HepG2 (cell line): Measurements from ENCODE around the gene IL6ST. TPM values are rescaled to one million over a fixed set of nuclear protein-coding genes. Genes with fewer than 3 reads are reported as not detected.

ENCODE experiments used
- AGO1 ChIP-seq: fragments of 200-400 bp; formaldehyde crosslinking; IDR thresholded peaks from 2 replicates; pipeline ENCODE4 v1.6.1; 2017; ENCODE audit warnings: mild to moderate bottlenecking, low read depth, low read length, moderate library complexity; ENCODE audit not compliant: poor library complexity, severe bottlenecking
- DR1 ChIP-seq: sonication (generic); formaldehyde crosslinking; IDR thresholded peaks from 2 replicates; pipeline ENCODE4 v1.8.0; 2021; ENCODE audit warnings: mild to moderate bottlenecking, missing genetic modification reagents, inconsistent platforms
- FLYWCH1 ChIP-seq: sonication (generic); formaldehyde crosslinking; IDR thresholded peaks from 2 replicates; pipeline ENCODE4 v1.8.1; 2023; ENCODE audit warnings: mild to moderate bottlenecking, missing genetic modification reagents
- HDAC2 ChIP-seq: sonication (generic); formaldehyde crosslinking; IDR thresholded peaks from 2 replicates; pipeline ENCODE4 v1.4.0; 2020; ENCODE audit warnings: missing genetic modification reagents
- HNF1A ChIP-seq, 2 experiments: sonication (generic) in 1 of 2; formaldehyde crosslinking in 1 of 2; IDR thresholded peaks; 2 replicates each; pipeline versions ENCODE4 v1.4.0 to v1.6.1; 2016 to 2020; ENCODE audit warnings: borderline replicate concordance in 1 of 2, low read depth in 1 of 2, mild to moderate bottlenecking in 1 of 2, missing genetic modification reagents in 1 of 2
- MAZ ChIP-seq, 2 experiments: sonication (generic) in 1 of 2; formaldehyde crosslinking in 1 of 2; IDR thresholded peaks; 2 replicates each; pipeline versions ENCODE4 v1.5.0 to v1.6.1; 2012 to 2020; ENCODE audit warnings: low read depth in 2 of 2, mild to moderate bottlenecking in 2 of 2, borderline replicate concordance in 1 of 2, improper control_type of control experiment in 1 of 2, low read length in 1 of 2, missing genetic modification reagents in 1 of 2, moderate library complexity in 1 of 2
- RFXAP ChIP-seq: sonication (generic); formaldehyde crosslinking; IDR thresholded peaks from 2 replicates; pipeline ENCODE4 v1.4.0; 2020; ENCODE audit warnings: missing genetic modification reagents, borderline replicate concordance
- TBX2 ChIP-seq: sonication (generic); formaldehyde crosslinking; IDR thresholded peaks from 2 replicates; pipeline ENCODE4 v1.5.0; 2020; ENCODE audit warnings: missing genetic modification reagents, mild to moderate bottlenecking, borderline replicate concordance
- ZNF446 ChIP-seq: sonication (generic); formaldehyde crosslinking; IDR thresholded peaks from 2 replicates; pipeline ENCODE4 v1.5.0; 2020; ENCODE audit warnings: mild to moderate bottlenecking, missing genetic modification reagents
- ZNF501 ChIP-seq: sonication (generic); formaldehyde crosslinking; IDR thresholded peaks from 2 replicates; pipeline ENCODE4 v1.5.1; 2020; ENCODE audit warnings: mild to moderate bottlenecking, moderate library complexity, missing genetic modification reagents
- ZNF614 ChIP-seq: IDR thresholded peaks from 2 replicates; pipeline ENCODE4 v1.6.1; 2018; ENCODE audit warnings: missing biosample characterization, missing genetic modification reagents, inconsistent platforms, borderline replicate concordance
- ZNF777 ChIP-seq: sonication (generic); formaldehyde crosslinking; IDR thresholded peaks from 2 replicates; pipeline ENCODE4 v1.4.0; 2020; ENCODE audit warnings: missing genetic modification reagents
- ZNF816 ChIP-seq: sonication (generic); formaldehyde crosslinking; IDR thresholded peaks from 2 replicates; pipeline ENCODE4 v1.8.0; 2022; ENCODE audit warnings: missing genetic modification reagents, mild to moderate bottlenecking, borderline replicate concordance
- polyA plus RNA-seq, 8 experiments: library from polyadenylated mRNA; depleted of rRNA in 3 of 8; stranded (reverse) in 7 of 8; unstranded in 1 of 8; fragments of >200 nt; fragmentation: Illumina TruSeq in 4 of 8; extraction: Trizol in 4 of 8; gene quantifications; 2 replicates each; pipeline versions ENCODE4 v1.2.1 to v1.2.3, GENCODE V29; 2011 to 2016; ENCODE audit warnings: low read depth in 4 of 8, missing spikeins in 1 of 8, mixed read lengths in 1 of 8; ENCODE audit not compliant: insufficient read depth in 1 of 8
- total RNA-seq, 5 experiments: library from RNA; depleted of rRNA; stranded (reverse); fragments of >200 nt; fragmentation: Illumina TruSeq; extraction: Trizol; gene quantifications; 2 replicates each; pipeline ENCODE4 v1.2.3, GENCODE V29; 2016; ENCODE audit warnings: low read depth in 1 of 5
- TF ChIP-seq, protein P1 (sequence below): sonication (generic); formaldehyde crosslinking; IDR thresholded peaks from 2 replicates; pipeline ENCODE4 v1.8.0; 2022; ENCODE audit warnings: mild to moderate bottlenecking, missing genetic modification reagents, borderline replicate concordance
- TF ChIP-seq, protein P2 (sequence below): sonication (generic); formaldehyde crosslinking; IDR thresholded peaks from 2 replicates; pipeline ENCODE4 v1.4.0; 2020; ENCODE audit warnings: missing genetic modification reagents

The IL6ST gene
- total and polyA plus RNA-seq, 2 of the 13 experiments (the other 11 are each of a cell fraction or from before 2014, with no cell fraction given) = 66.6 to 166 TPM

DNA sequence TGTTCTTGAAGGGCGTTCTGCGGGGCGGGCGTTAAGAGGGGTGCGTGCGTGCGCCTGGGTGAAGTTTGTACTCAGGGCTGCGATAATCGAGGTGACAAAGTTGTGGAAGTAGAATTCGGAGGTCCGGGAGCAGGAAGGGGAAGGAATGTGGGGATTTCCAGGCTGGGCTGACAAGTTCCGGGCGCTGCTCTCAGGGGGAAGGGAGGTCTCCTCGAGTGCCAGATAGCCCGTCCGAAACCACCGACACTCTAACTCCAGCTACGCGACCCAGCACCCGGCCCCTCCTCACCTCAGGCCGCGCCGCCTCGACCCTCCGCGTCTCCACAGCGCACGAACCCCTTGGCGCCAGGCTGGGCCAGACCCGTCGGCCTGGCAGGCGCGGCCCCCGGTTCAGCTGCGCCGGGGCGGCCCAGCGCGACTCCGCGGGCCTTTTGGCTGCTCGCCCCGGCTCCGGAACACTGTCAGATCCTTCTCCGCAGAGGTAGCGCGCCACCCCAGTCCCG is at the start of gene IL6ST (continued):
- TF ChIP-seq, protein P1, sequence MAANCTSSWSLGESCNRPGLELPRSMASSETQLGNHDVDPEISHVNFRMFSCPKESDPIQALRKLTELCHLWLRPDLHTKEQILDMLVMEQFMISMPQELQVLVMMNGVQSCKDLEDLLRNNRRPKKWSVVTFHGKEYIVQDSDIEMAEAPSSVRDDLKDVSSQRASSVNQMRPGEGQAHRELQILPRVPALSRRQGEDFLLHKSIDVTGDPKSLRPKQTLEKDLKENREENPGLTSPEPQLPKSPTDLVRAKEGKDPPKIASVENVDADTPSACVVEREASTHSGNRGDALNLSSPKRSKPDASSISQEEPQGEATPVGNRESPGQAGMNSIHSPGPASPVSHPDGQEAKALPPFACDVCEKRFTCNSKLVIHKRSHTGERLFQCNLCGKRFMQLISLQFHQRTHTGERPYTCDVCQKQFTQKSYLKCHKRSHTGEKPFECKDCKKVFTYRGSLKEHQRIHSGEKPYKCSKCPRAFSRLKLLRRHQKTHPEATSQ = peak; percentile 90
- no peak for TF ChIP-seq ZNF614 (CRISPR knock-in tag)
- no peak for TF ChIP-seq FLYWCH1 (CRISPR knock-in tag)
- 0 out of 2 replicates have a peak, but pooled peaks have one; percentile 1 for TF ChIP-seq ZNF501
- TF ChIP-seq, protein P2, sequence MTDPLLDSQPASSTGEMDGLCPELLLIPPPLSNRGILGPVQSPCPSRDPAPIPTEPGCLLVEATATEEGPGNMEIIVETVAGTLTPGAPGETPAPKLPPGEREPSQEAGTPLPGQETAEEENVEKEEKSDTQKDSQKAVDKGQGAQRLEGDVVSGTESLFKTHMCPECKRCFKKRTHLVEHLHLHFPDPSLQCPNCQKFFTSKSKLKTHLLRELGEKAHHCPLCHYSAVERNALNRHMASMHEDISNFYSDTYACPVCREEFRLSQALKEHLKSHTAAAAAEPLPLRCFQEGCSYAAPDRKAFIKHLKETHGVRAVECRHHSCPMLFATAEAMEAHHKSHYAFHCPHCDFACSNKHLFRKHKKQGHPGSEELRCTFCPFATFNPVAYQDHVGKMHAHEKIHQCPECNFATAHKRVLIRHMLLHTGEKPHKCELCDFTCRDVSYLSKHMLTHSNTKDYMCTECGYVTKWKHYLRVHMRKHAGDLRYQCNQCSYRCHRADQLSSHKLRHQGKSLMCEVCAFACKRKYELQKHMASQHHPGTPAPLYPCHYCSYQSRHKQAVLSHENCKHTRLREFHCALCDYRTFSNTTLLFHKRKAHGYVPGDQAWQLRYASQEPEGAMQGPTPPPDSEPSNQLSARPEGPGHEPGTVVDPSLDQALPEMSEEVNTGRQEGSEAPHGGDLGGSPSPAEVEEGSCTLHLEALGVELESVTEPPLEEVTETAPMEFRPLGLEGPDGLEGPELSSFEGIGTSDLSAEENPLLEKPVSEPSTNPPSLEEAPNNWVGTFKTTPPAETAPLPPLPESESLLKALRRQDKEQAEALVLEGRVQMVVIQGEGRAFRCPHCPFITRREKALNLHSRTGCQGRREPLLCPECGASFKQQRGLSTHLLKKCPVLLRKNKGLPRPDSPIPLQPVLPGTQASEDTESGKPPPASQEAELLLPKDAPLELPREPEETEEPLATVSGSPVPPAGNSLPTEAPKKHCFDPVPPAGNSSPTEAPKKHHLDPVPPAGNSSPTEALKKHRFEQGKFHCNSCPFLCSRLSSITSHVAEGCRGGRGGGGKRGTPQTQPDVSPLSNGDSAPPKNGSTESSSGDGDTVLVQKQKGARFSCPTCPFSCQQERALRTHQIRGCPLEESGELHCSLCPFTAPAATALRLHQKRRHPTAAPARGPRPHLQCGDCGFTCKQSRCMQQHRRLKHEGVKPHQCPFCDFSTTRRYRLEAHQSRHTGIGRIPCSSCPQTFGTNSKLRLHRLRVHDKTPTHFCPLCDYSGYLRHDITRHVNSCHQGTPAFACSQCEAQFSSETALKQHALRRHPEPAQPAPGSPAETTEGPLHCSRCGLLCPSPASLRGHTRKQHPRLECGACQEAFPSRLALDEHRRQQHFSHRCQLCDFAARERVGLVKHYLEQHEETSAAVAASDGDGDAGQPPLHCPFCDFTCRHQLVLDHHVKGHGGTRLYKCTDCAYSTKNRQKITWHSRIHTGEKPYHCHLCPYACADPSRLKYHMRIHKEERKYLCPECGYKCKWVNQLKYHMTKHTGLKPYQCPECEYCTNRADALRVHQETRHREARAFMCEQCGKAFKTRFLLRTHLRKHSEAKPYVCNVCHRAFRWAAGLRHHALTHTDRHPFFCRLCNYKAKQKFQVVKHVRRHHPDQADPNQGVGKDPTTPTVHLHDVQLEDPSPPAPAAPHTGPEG = peak; percentile 47; the same call in 1 of the 2 replicates
- no peak for TF ChIP-seq HNF1A (IDR thresholded peaks at IDR 0.05; ENCODE audit: low read depth)
- no peak for TF ChIP-seq HNF1A (CRISPR knock-in tag; IDR thresholded peaks at IDR 0.05; ENCODE audit: borderline replicate concordance)
- no peak for TF ChIP-seq MAZ (IDR thresholded peaks at IDR 0.05; ENCODE audit: borderline replicate concordance, low read depth, low read length)
- TF ChIP-seq MAZ (CRISPR knock-in tag; IDR thresholded peaks at IDR 0.05; ENCODE audit: low read depth) = no peak; the same call in 1 of the 2 replicates
- no peak for TF ChIP-seq ZNF777
- no peak for TF ChIP-seq ZNF816
- no peak; the same call in 1 of the 2 replicates for TF ChIP-seq TBX2 (CRISPR knock-in tag)
- peak; percentile 22 for TF ChIP-seq AGO1
- TF ChIP-seq DR1 (CRISPR knock-in tag) = no peak
- peak; percentile 32; the same call in 1 of the 2 replicates for TF ChIP-seq RFXAP (CRISPR knock-in tag)
- no peak for TF ChIP-seq HDAC2 (CRISPR knock-in tag)
- peak; percentile 88; the same call in 1 of the 2 replicates for TF ChIP-seq ZNF446
